Neuronal stem cell (in vitro differentiated cells): ENCODE data around the gene SCAMP1.

Experiments used
- DNase-seq: peaks from one replicate; pipeline ENCODE4 v3.0.0-alpha.2; 2013; ENCODE audit warnings: low spot score
- H2AFZ ChIP-seq: one replicate; pipeline ENCODE4 v1.6.1; 2013; ENCODE audit warnings: mild to moderate bottlenecking, low read length, inconsistent platforms
- H2AK5ac ChIP-seq: 2 replicates; pipeline ENCODE4 v1.6.1; 2013; ENCODE audit warnings: low read depth, mild to moderate bottlenecking, inconsistent platforms, low read length, moderate library complexity, mixed read lengths
- H2BK120ac ChIP-seq: 2 replicates; pipeline ENCODE4 v1.6.1; 2013; ENCODE audit warnings: low read depth, mild to moderate bottlenecking, inconsistent platforms, low read length, moderate library complexity, mixed read lengths
- H2BK12ac ChIP-seq: one replicate; pipeline ENCODE4 v1.6.1; 2013; ENCODE audit warnings: low read length, inconsistent platforms
- H2BK15ac ChIP-seq: 2 replicates; pipeline ENCODE4 v1.6.1; 2013; ENCODE audit warnings: mild to moderate bottlenecking, low read length, inconsistent platforms, mixed read lengths
- H2BK5ac ChIP-seq: one replicate; pipeline ENCODE4 v1.6.1; 2013; ENCODE audit warnings: inconsistent platforms, mild to moderate bottlenecking, low read length, moderate library complexity
- H3K14ac ChIP-seq: one replicate; pipeline ENCODE4 v1.6.1; 2013; ENCODE audit warnings: low read length, inconsistent platforms
- H3K18ac ChIP-seq: 2 replicates; pipeline ENCODE4 v1.6.1; 2013; ENCODE audit warnings: low read length, inconsistent platforms
- H3K23ac ChIP-seq: 2 replicates; pipeline ENCODE4 v1.6.1; 2013; ENCODE audit warnings: low read depth, mild to moderate bottlenecking, mixed read lengths, low read length, inconsistent platforms; ENCODE audit not compliant: poor library complexity
- H3K27ac ChIP-seq: replicated peaks from 3 replicates; pipeline ENCODE4 v1.5.1; 2013; ENCODE audit warnings: low read length, inconsistent platforms
- H3K27me3 ChIP-seq, 3 experiments: 2 replicates each; pipeline ENCODE4 v1.6.1; 2013; ENCODE audit warnings: low read length in 3 of 3, mild to moderate bottlenecking in 2 of 3, inconsistent platforms in 1 of 3, low read depth in 1 of 3, mixed read lengths in 1 of 3, moderate library complexity in 1 of 3; ENCODE audit not compliant: control insufficient read depth in 3 of 3, insufficient read depth in 3 of 3
- H3K36me3 ChIP-seq, 2 donors: replicated peaks in 1 of 2; 2 replicates each; pipeline ENCODE4 v1.6.1; 2013; ENCODE audit warnings: low read length in 2 of 2; ENCODE audit not compliant: control insufficient read depth in 2 of 2, insufficient read depth in 2 of 2
- H3K4ac ChIP-seq: 2 replicates; pipeline ENCODE4 v1.6.1; 2013; ENCODE audit warnings: inconsistent platforms, mild to moderate bottlenecking, low read length, moderate library complexity
- H3K4me1 ChIP-seq, 2 donors: 1 replicate in 1 of 2; 2 replicates in 1 of 2; pipeline ENCODE4 v1.6.1; 2013; ENCODE audit warnings: low read length in 2 of 2, low read depth in 1 of 2; ENCODE audit not compliant: control insufficient read depth in 2 of 2, insufficient read depth in 1 of 2
- H3K4me2 ChIP-seq: one replicate; pipeline ENCODE4 v1.6.1; 2013; ENCODE audit warnings: mild to moderate bottlenecking, low read length, inconsistent platforms; ENCODE audit not compliant: insufficient read depth, poor library complexity, severe bottlenecking
- H3K4me3 ChIP-seq, 2 donors: 2 replicates each; pipeline ENCODE4 v1.5.1; 2013; ENCODE audit warnings: low read length in 2 of 2, mild to moderate bottlenecking in 2 of 2, inconsistent platforms in 1 of 2, moderate library complexity in 1 of 2
- H3K79me1 ChIP-seq: one replicate; pipeline ENCODE4 v1.6.1; 2013; ENCODE audit warnings: low read depth, mild to moderate bottlenecking, inconsistent platforms, low read length, moderate library complexity
- H3K9ac ChIP-seq: one replicate; pipeline ENCODE4 v1.6.1; 2013; ENCODE audit warnings: mild to moderate bottlenecking, low read depth, low read length, inconsistent platforms; ENCODE audit not compliant: poor library complexity
- H3K9me3 ChIP-seq, 2 donors: replicated peaks in 1 of 2; 2 replicates each; pipeline versions ENCODE3 to v1.6.1; 2013; ENCODE audit warnings: low read length in 2 of 2, mild to moderate bottlenecking in 2 of 2, inconsistent platforms in 1 of 2, low read depth in 1 of 2, mixed read lengths in 1 of 2, moderate library complexity in 1 of 2; ENCODE audit not compliant: control insufficient read depth in 2 of 2, insufficient read depth in 1 of 2
- H4K8ac ChIP-seq: one replicate; pipeline ENCODE4 v1.6.1; 2013; ENCODE audit warnings: low read depth, mild to moderate bottlenecking, inconsistent platforms, low read length, moderate library complexity
- H4K91ac ChIP-seq: one replicate; pipeline ENCODE4 v1.6.1; 2013; ENCODE audit warnings: low read length, low read depth, mild to moderate bottlenecking, inconsistent platforms; ENCODE audit not compliant: poor library complexity
- WGBS, 2 donors: extraction: QIAGEN DNeasy Blood & Tissue Kit; methylation state at CpG; one replicate each; pipeline ENCODE4 v1.1.7; 2013; ENCODE audit warnings: missing lambda C conversion rate in 2 of 2, mixed read lengths in 1 of 2; ENCODE audit not compliant: insufficient read length in 2 of 2, insufficient replicate concordance in 1 of 2; ENCODE audit errors: extremely low coverage in 2 of 2; 5-methylcytosine and 5-hydroxymethylcytosine counted together

SCAMP1 gene

DNA sequence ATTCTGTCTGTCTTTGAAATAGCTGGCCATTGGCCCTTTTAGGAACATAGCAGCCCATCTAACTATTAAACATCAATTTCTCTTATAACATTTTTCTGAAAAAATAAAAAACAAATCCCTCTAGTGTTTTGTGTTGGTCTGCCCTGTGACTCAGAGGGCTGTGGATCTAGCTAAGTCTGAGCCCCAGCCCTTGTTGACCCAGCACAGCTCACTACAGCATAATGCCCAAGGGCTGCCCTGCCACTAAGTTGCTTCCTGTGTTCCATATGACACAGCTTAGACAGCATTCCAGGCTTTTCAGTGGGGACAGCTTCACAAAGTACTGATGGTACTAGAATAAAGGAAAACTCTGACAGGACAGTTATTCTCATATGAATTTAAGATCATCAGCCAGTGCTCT lies 136.0 kb downstream of the SCAMP1 start:
- no peak for DNase-seq

DNA sequence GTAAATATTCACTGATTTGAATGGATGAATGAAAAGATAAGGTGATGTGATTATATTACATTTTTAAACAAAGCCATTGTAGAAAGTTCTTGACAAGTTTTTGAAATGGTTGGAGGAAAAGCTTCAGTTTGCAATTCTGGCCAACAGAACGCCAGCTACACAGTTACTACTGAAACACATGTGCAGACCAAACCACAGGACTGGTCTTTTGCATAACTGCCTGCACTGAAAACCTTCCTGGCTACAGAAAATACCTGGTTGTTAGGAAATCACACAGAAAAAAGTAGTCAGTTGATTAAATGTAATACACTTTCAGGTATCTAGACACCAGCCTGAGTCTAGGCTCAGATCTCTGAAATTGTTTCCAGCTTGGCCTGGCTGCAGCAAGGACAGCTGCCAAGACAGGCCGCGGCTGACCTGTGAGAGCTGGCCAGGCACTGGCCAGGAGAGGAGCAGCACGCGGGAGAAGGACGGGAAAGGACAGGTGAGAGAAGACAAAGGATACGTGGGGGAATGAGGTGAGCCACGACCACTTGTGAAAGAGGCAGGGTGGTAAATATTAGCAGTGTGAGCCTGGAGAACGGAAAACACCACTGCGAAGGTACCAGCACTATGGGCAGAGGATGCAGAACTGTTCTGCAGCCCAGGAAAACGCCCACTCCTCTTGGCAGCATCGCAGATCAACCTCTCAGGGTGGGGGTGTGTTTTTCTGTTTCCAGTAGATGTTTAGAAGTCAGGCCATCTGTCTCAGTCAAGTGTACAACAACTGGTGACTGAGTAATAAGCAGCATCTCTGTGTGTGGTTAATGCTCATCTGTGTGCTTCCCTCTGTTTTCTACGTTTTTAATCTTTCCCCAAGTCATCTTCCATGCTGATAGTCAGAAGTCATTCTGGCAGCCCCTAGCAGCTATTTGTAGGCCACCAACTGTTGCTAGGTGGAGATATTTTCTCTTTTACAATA lies 137.4 kb downstream of the SCAMP1 start:
- Histone ChIP-seq H3K4me2 (no peak overlapping the region), H2BK15ac (no peak overlapping the region), H3K79me1 (no peaks in the 10 kb centered on the region), H3K23ac (peak overlapping the region; percentile 15), H4K91ac (no peak overlapping the region), H3K4ac (no peak overlapping the region), H3K4me1 (peaks cover 9 to 11% of the 10 kb centered on the region in 2 donors), H4K8ac (no peak overlapping the region), H2BK5ac (no peak overlapping the region), H3K14ac (no peak overlapping the region), H2BK120ac (no peak overlapping the region), H3K9me3 (no peaks in the 10 kb centered on the region), H2AFZ (no peak overlapping the region), H3K18ac (peak overlapping the region; percentile 5), H3K36me3 (no peaks in the 10 kb centered on the region), H3K27me3 (no peaks in the 10 kb centered on the region), H2BK12ac (no peak overlapping the region), H3K9ac (no peak overlapping the region), H3K4me3 (no peak overlapping the region), H2AK5ac (no peak overlapping the region), H3K27ac (no peak overlapping the region)
- DNase-seq = no peak
- no CpG with 5 or more reads among the region's 13 CpGs for WGBS, 2 donors

More for the DNA sequence above, 136.0 kb downstream of the SCAMP1 start:
- Histone ChIP-seq H2BK15ac (no peak overlapping the region), H3K14ac (no peak overlapping the region), H3K4ac (no peak overlapping the region), H2AK5ac (no peak overlapping the region), H3K27me3 (no peaks in the 10 kb centered on the region), H3K4me3 (no peak overlapping the region), H3K4me1 (peaks cover 11% of the 10 kb centered on the region in 2 donors), H3K9me3 (no peaks in the 10 kb centered on the region), H3K27ac (no peak overlapping the region), H4K8ac (no peak overlapping the region), H3K4me2 (no peak overlapping the region), H3K36me3 (no peaks in the 10 kb centered on the region), H3K79me1 (no peaks in the 10 kb centered on the region), H3K9ac (no peak overlapping the region), H3K18ac (no peak overlapping the region), H3K23ac (no peak overlapping the region), H2AFZ (no peak overlapping the region), H4K91ac (no peak overlapping the region), H2BK12ac (no peak overlapping the region), H2BK5ac (no peak overlapping the region), H2BK120ac (no peak overlapping the region)

DNA sequence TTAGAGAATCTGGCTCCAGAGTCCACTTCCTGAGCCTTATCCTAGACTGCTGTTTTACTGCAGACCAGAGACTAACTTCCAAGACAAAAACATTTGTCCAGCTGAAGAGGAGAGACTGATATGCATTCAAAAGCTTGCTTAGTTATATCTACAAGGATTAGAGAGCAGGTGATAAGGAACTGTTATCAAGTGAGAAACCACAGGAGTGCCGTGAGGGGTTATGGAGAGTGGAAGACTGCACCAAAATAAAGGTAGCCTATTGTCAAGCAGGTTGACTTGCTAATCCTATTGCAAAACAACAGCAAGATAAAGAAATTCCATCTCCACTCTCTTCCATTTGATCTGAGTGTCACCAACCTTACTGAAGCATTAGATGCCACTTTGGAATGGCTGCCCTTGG lies 139.1 kb downstream of the SCAMP1 start:
- no peak overlapping the region for H3K4me2 ChIP-seq
- H3K79me1 ChIP-seq = no peaks in the 10 kb centered on the region
- H3K9ac ChIP-seq = no peak overlapping the region
- H2AFZ ChIP-seq = no peak overlapping the region
- H3K4me3 ChIP-seq = no peak overlapping the region
- WGBS, 2 donors = no CpG with 5 or more reads among the region's 1 CpG
- no peak overlapping the region for H3K27ac ChIP-seq
- H3K18ac ChIP-seq = no peak overlapping the region
- no peak overlapping the region for H3K23ac ChIP-seq
- H2AK5ac ChIP-seq = no peak overlapping the region
- no peaks in the 10 kb centered on the region for H3K9me3 ChIP-seq
- peaks cover 9 to 11% of the 10 kb centered on the region in 2 donors for H3K4me1 ChIP-seq
- H2BK12ac ChIP-seq = no peak overlapping the region
- H3K4ac ChIP-seq = no peak overlapping the region
- H4K8ac ChIP-seq = no peak overlapping the region
- H2BK5ac ChIP-seq = no peak overlapping the region
- H4K91ac ChIP-seq = no peak overlapping the region
- no peaks in the 10 kb centered on the region for H3K36me3 ChIP-seq
- no peak for DNase-seq
- H3K27me3 ChIP-seq = no peaks in the 10 kb centered on the region
- H2BK120ac ChIP-seq = no peak overlapping the region
- no peak overlapping the region for H2BK15ac ChIP-seq
- no peak overlapping the region for H3K14ac ChIP-seq

DNA sequence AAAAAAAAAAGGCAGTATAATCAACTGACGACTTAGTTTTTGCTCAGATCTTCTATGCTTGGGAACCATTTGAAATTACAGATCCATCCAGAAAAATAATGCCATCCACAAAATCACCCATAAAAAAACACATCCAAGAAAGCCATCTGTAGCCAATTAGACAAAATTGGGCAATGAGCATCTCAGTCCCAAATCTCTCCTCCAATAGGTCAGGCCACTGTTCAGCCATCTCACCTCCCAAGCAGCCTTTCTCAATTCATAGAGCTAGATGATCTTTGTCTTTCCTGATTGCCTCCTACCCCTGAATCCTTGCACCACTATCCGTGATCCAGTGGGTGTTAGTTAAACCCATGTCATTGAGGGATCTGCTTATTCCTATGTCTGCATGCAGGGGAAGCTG lies 139.6 kb downstream of the SCAMP1 start:
- H2AK5ac ChIP-seq = no peak overlapping the region
- no peak overlapping the region for H2BK120ac ChIP-seq
- no peak overlapping the region for H2AFZ ChIP-seq
- no peak overlapping the region for H2BK5ac ChIP-seq
- H3K23ac ChIP-seq = no peak overlapping the region
- H3K4ac ChIP-seq = no peak overlapping the region
- H3K18ac ChIP-seq = no peak overlapping the region
- H3K79me1 ChIP-seq = no peaks in the 10 kb centered on the region
- no peak overlapping the region for H3K14ac ChIP-seq
- no peak overlapping the region for H3K4me2 ChIP-seq
- no peaks in the 10 kb centered on the region for H3K27me3 ChIP-seq
- H4K91ac ChIP-seq = no peak overlapping the region
- no CpG with 5 or more reads among the region's 2 CpGs for WGBS, 2 donors
- no peaks in the 10 kb centered on the region for H3K36me3 ChIP-seq
- no peak overlapping the region for H3K9ac ChIP-seq
- H2BK15ac ChIP-seq = no peak overlapping the region
- DNase-seq = no peak
- peaks cover 9 to 11% of the 10 kb centered on the region in 2 donors for H3K4me1 ChIP-seq
- no peak overlapping the region for H2BK12ac ChIP-seq
- no peak overlapping the region for H3K27ac ChIP-seq
- H3K4me3 ChIP-seq = no peak overlapping the region
- H3K9me3 ChIP-seq = no peaks in the 10 kb centered on the region
- no peak overlapping the region for H4K8ac ChIP-seq
